ENCODE results near the gene NHLRC3.

NHLRC3 gene

GRCh38 chr13:39023316-39023715, 14.9 kb upstream of the NHLRC3 start:
- Histone ChIP-seq H3K4me3 (ENCODE audit: low read depth in 1 of 2, low read length in 2 of 2) (no peak overlapping the region), H3K27ac (ENCODE audit: low read depth, low read length) (no peak overlapping the region), H3K4me1 (ENCODE audit: control insufficient read depth in 1 of 2, insufficient read depth in 2 of 2, low read length in 2 of 2) (no peaks in the 10 kb centered on the region), H3K9ac (ENCODE audit: low read depth in 1 of 2, low read length in 2 of 2) (no peak overlapping the region), H3K27me3 (ENCODE audit: control insufficient read depth in 1 of 2, insufficient read depth in 2 of 2, low read length in 2 of 2) (no peaks in the 10 kb centered on the region), H3K9me3 (ENCODE audit: control insufficient read depth in 1 of 2, low read length in 2 of 2) (no peaks in the 10 kb centered on the region), H3K36me3 (ENCODE audit: control insufficient read depth in 1 of 2, insufficient read depth in 2 of 2, low read length in 2 of 2) (peaks cover 23 to 65% of the 10 kb centered on the region in 2 donors)

GRCh38 chr13:39023761-39024160, 14.5 kb upstream of the NHLRC3 start:
- H3K4me3 ChIP-seq (ENCODE audit: low read depth in 1 of 2, low read length in 2 of 2): no peak overlapping the region
- no peak overlapping the region for H3K27ac ChIP-seq (ENCODE audit: low read depth, low read length)
- no peaks in the 10 kb centered on the region for H3K9me3 ChIP-seq (ENCODE audit: control insufficient read depth in 1 of 2, low read length in 2 of 2)
- peaks cover 23 to 68% of the 10 kb centered on the region in 2 donors for H3K36me3 ChIP-seq (ENCODE audit: control insufficient read depth in 1 of 2, insufficient read depth in 2 of 2, low read length in 2 of 2)
- no peaks in the 10 kb centered on the region for H3K27me3 ChIP-seq (ENCODE audit: control insufficient read depth in 1 of 2, insufficient read depth in 2 of 2, low read length in 2 of 2)
- H3K9ac ChIP-seq (ENCODE audit: low read depth in 1 of 2, low read length in 2 of 2): no peak overlapping the region
- no peaks in the 10 kb centered on the region for H3K4me1 ChIP-seq (ENCODE audit: control insufficient read depth in 1 of 2, insufficient read depth in 2 of 2, low read length in 2 of 2)

GRCh38 chr13:39025433-39025839, 12.8 kb upstream of the NHLRC3 start:
- Histone ChIP-seq H3K27ac (ENCODE audit: low read depth, low read length) (no peak overlapping the region), H3K9me3 (ENCODE audit: control insufficient read depth in 1 of 2, low read length in 2 of 2) (no peaks in the 10 kb centered on the region), H3K27me3 (ENCODE audit: control insufficient read depth in 1 of 2, insufficient read depth in 2 of 2, low read length in 2 of 2) (no peaks in the 10 kb centered on the region), H3K9ac (ENCODE audit: low read depth in 1 of 2, low read length in 2 of 2) (no peak overlapping the region), H3K4me1 (ENCODE audit: control insufficient read depth in 1 of 2, insufficient read depth in 2 of 2, low read length in 2 of 2) (no peaks in the 10 kb centered on the region), H3K36me3 (ENCODE audit: control insufficient read depth in 1 of 2, insufficient read depth in 2 of 2, low read length in 2 of 2) (peaks cover 23 to 68% of the 10 kb centered on the region in 2 donors), H3K4me3 (ENCODE audit: low read depth in 1 of 2, low read length in 2 of 2) (no peak overlapping the region)

- H3K27me3 ChIP-seq (ENCODE audit: control insufficient read depth in 1 of 2, insufficient read depth in 2 of 2, low read length in 2 of 2): no peaks in the 10 kb centered on the region
- no peaks in the 10 kb centered on the region for H3K9me3 ChIP-seq (ENCODE audit: control insufficient read depth in 1 of 2, low read length in 2 of 2)
- H3K36me3 ChIP-seq (ENCODE audit: control insufficient read depth in 1 of 2, insufficient read depth in 2 of 2, low read length in 2 of 2): peaks cover 5 to 18% of the 10 kb centered on the region in 2 donors
- no peak overlapping the region for H3K4me3 ChIP-seq (ENCODE audit: low read depth in 1 of 2, low read length in 2 of 2)
- peaks cover 13 to 20% of the 10 kb centered on the region in 2 donors for H3K4me1 ChIP-seq (ENCODE audit: control insufficient read depth in 1 of 2, insufficient read depth in 2 of 2, low read length in 2 of 2)
- H3K9ac ChIP-seq (ENCODE audit: low read depth in 1 of 2, low read length in 2 of 2): no peak overlapping the region
- H3K27ac ChIP-seq (ENCODE audit: low read depth, low read length): no peak overlapping the region
Measured at GRCh38 chr13:39032150-39032549, 6.1 kb upstream of the NHLRC3 start.

- Histone ChIP-seq H3K27ac (ENCODE audit: low read depth, low read length) (no peak overlapping the region), H3K4me3 (ENCODE audit: low read depth in 1 of 2, low read length in 2 of 2) (no peak overlapping the region), H3K9ac (ENCODE audit: low read depth in 1 of 2, low read length in 2 of 2) (no peak overlapping the region), H3K36me3 (ENCODE audit: control insufficient read depth in 1 of 2, insufficient read depth in 2 of 2, low read length in 2 of 2) (peaks cover 0 to 4% of the 10 kb centered on the region in 2 donors), H3K27me3 (ENCODE audit: control insufficient read depth in 1 of 2, insufficient read depth in 2 of 2, low read length in 2 of 2) (no peaks in the 10 kb centered on the region), H3K4me1 (ENCODE audit: control insufficient read depth in 1 of 2, insufficient read depth in 2 of 2, low read length in 2 of 2) (peaks cover 13 to 20% of the 10 kb centered on the region in 2 donors), H3K9me3 (ENCODE audit: control insufficient read depth in 1 of 2, low read length in 2 of 2) (no peaks in the 10 kb centered on the region)
Measured at GRCh38 chr13:39034085-39034484, 4.2 kb upstream of the NHLRC3 start.

GRCh38 chr13:39035204-39035603, 3.1 kb upstream of the NHLRC3 start:
- Histone ChIP-seq H3K9me3 (ENCODE audit: control insufficient read depth in 1 of 2, low read length in 2 of 2) (no peaks in the 10 kb centered on the region), H3K27ac (ENCODE audit: low read depth, low read length) (no peak overlapping the region), H3K9ac (ENCODE audit: low read depth in 1 of 2, low read length in 2 of 2) (peak overlapping the region; percentile 16), H3K4me1 (ENCODE audit: control insufficient read depth in 1 of 2, insufficient read depth in 2 of 2, low read length in 2 of 2) (peaks cover 14 to 20% of the 10 kb centered on the region in 2 donors), H3K4me3 (ENCODE audit: low read depth in 1 of 2, low read length in 2 of 2) (peak overlapping the region; percentile 100), H3K27me3 (ENCODE audit: control insufficient read depth in 1 of 2, insufficient read depth in 2 of 2, low read length in 2 of 2) (no peaks in the 10 kb centered on the region), H3K36me3 (ENCODE audit: control insufficient read depth in 1 of 2, insufficient read depth in 2 of 2, low read length in 2 of 2) (peaks cover 0 to 4% of the 10 kb centered on the region in 2 donors)

GRCh38 chr13:39035799-39036198, 2.5 kb upstream of the NHLRC3 start:
- H3K27ac ChIP-seq (ENCODE audit: low read depth, low read length): no peak overlapping the region
- H3K36me3 ChIP-seq (ENCODE audit: control insufficient read depth in 1 of 2, insufficient read depth in 2 of 2, low read length in 2 of 2): peaks cover 0 to 1% of the 10 kb centered on the region in 2 donors
- H3K4me3 ChIP-seq (ENCODE audit: low read depth in 1 of 2, low read length in 2 of 2): peak overlapping the region; percentile 100
- H3K9me3 ChIP-seq (ENCODE audit: control insufficient read depth in 1 of 2, low read length in 2 of 2): no peaks in the 10 kb centered on the region
- H3K27me3 ChIP-seq (ENCODE audit: control insufficient read depth in 1 of 2, insufficient read depth in 2 of 2, low read length in 2 of 2): no peaks in the 10 kb centered on the region
- peak overlapping the region; percentile 16 to 84 for H3K9ac ChIP-seq (ENCODE audit: low read depth in 1 of 2, low read length in 2 of 2)
- peaks cover 20% of the 10 kb centered on the region in 2 donors for H3K4me1 ChIP-seq (ENCODE audit: control insufficient read depth in 1 of 2, insufficient read depth in 2 of 2, low read length in 2 of 2)

GRCh38 chr13:39036212-39036611, 2.0 kb upstream of the NHLRC3 start:
- Histone ChIP-seq H3K9ac (ENCODE audit: low read depth in 1 of 2, low read length in 2 of 2) (peak overlapping the region; percentile 67 to 84), H3K4me3 (ENCODE audit: low read depth in 1 of 2, low read length in 2 of 2) (peak overlapping the region; percentile 100), H3K36me3 (ENCODE audit: control insufficient read depth in 1 of 2, insufficient read depth in 2 of 2, low read length in 2 of 2) (no peaks in the 10 kb centered on the region), H3K27ac (ENCODE audit: low read depth, low read length) (no peak overlapping the region), H3K4me1 (ENCODE audit: control insufficient read depth in 1 of 2, insufficient read depth in 2 of 2, low read length in 2 of 2) (peaks cover 20 to 21% of the 10 kb centered on the region in 2 donors), H3K27me3 (ENCODE audit: control insufficient read depth in 1 of 2, insufficient read depth in 2 of 2, low read length in 2 of 2) (no peaks in the 10 kb centered on the region), H3K9me3 (ENCODE audit: control insufficient read depth in 1 of 2, low read length in 2 of 2) (no peaks in the 10 kb centered on the region)

- Histone ChIP-seq H3K9ac (ENCODE audit: low read depth in 1 of 2, low read length in 2 of 2) (peak overlapping the region; percentile 67 to 84), H3K27me3 (ENCODE audit: control insufficient read depth in 1 of 2, insufficient read depth in 2 of 2, low read length in 2 of 2) (no peaks in the 10 kb centered on the region), H3K27ac (ENCODE audit: low read depth, low read length) (peak overlapping the region; percentile 70), H3K9me3 (ENCODE audit: control insufficient read depth in 1 of 2, low read length in 2 of 2) (no peaks in the 10 kb centered on the region), H3K4me1 (ENCODE audit: control insufficient read depth in 1 of 2, insufficient read depth in 2 of 2, low read length in 2 of 2) (peaks cover 20 to 21% of the 10 kb centered on the region in 2 donors), H3K4me3 (ENCODE audit: low read depth in 1 of 2, low read length in 2 of 2) (peak overlapping the region; percentile 100), H3K36me3 (ENCODE audit: control insufficient read depth in 1 of 2, insufficient read depth in 2 of 2, low read length in 2 of 2) (no peaks in the 10 kb centered on the region)
Measured at GRCh38 chr13:39037410-39037879, 811 bp upstream of the NHLRC3 start.

- no peaks in the 10 kb centered on the region for H3K9me3 ChIP-seq (ENCODE audit: control insufficient read depth in 1 of 2, low read length in 2 of 2)
- H3K4me1 ChIP-seq (ENCODE audit: control insufficient read depth in 1 of 2, insufficient read depth in 2 of 2, low read length in 2 of 2): peaks cover 20 to 21% of the 10 kb centered on the region in 2 donors
- no peaks in the 10 kb centered on the region for H3K27me3 ChIP-seq (ENCODE audit: control insufficient read depth in 1 of 2, insufficient read depth in 2 of 2, low read length in 2 of 2)
- peak overlapping the region; percentile 72 for H3K27ac ChIP-seq (ENCODE audit: low read depth, low read length)
- H3K36me3 ChIP-seq (ENCODE audit: control insufficient read depth in 1 of 2, insufficient read depth in 2 of 2, low read length in 2 of 2): no peaks in the 10 kb centered on the region
- peak overlapping the region; percentile 67 to 84 for H3K9ac ChIP-seq (ENCODE audit: low read depth in 1 of 2, low read length in 2 of 2)
- H3K4me3 ChIP-seq (ENCODE audit: low read depth in 1 of 2, low read length in 2 of 2): peak overlapping the region; percentile 100
Measured at GRCh38 chr13:39038569-39039030, 344 bp downstream of the NHLRC3 start.
